SK-N-DZ (cell line): ENCODE results near the gene SUSD6. TPM values are rescaled to one million over a fixed set of nuclear protein-coding genes. Genes with fewer than 3 reads are reported as not detected.

ENCODE experiments used
- DNase-seq: peaks from one replicate; pipeline ENCODE4 v3.0.0-alpha.2; 2015; ENCODE audit warnings: low spot score
- polyA plus RNA-seq, 2 experiments: library from polyadenylated mRNA; depleted of rRNA; stranded (reverse); fragments of >200 nt; gene quantifications; 2 replicates each; pipeline ENCODE4 v1.2.3, GENCODE V29; 2014

Gene SUSD6, protein sequence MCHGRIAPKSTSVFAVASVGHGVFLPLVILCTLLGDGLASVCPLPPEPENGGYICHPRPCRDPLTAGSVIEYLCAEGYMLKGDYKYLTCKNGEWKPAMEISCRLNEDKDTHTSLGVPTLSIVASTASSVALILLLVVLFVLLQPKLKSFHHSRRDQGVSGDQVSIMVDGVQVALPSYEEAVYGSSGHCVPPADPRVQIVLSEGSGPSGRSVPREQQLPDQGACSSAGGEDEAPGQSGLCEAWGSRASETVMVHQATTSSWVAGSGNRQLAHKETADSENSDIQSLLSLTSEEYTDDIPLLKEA
- polyA plus RNA-seq (2014; cell fraction: cytosol; rRNA removed) = 1.9 and 2.3 TPM in 2 replicates
- 1.8 and 6.1 TPM in 2 replicates for polyA plus RNA-seq (2014; cell fraction: nucleus; rRNA removed)

DNA sequence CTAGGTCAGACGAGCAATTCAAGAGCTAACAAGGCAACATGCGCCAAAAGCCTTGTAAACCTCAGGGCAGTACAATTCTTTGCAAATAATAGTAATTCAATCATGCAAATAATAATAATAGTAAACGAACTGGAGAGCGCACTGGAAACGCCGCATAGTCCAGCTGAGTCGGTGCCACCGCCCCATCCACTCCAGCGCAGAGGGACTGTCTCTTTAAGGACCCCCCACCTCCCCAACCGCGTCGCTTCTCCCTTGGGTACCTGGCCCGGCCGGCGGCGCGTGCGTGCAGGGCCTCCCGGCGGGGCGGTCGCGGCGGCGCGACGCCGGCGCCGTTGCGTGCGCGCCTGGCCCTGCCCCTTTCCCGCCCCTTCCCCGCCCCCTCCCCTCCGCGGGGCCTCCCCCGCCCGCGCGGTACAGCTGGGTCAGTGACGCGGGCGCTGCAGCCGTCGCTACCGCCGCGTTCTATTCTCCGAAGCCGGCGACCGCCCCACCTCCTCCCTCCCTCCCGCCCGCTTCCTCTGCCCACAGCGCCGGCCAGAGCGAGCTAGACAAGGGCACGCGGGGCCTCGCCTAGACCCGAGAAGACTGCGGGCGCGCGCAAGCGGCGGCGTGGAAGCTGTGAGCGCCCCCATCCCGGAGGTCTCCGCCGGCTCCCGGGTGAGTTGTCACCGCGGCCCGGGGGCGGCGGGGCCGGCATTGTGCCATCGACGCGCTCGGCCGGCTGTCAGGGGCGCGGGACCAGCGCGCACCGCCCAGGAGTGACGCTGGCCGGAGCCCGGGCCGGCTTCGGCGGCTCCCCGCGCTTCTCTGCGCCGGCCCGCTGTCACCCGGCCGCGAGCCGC, at the start of gene SUSD6:
Gene SUSD6 (plus strand): TSS at position 425 of the 842 bp plus-strand sequence. CDS start 46,997 bp downstream, outside the sequence.
- DNase-seq = peak; percentile 85

DNA sequence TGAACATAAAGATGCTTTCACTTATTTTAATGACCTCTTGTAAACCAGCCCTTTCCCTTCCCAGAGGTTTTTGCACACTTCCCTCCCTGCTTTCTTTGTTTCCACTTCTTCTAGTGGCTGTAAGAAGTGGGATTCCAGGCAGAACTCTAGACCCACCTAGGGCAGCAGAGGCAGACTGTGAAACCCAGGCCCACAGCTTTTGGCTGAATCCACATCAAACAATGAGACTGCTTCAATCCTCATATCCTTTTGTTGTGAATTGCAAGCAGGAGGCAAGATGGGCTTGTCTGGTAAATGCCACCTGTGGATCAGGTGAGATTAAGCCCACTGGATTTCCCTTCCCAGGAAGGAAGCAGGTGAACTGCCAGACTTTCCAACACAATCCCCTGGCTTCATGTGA, 49.5 kb upstream of the SUSD6 start:
- DNase-seq = no peak

DNA sequence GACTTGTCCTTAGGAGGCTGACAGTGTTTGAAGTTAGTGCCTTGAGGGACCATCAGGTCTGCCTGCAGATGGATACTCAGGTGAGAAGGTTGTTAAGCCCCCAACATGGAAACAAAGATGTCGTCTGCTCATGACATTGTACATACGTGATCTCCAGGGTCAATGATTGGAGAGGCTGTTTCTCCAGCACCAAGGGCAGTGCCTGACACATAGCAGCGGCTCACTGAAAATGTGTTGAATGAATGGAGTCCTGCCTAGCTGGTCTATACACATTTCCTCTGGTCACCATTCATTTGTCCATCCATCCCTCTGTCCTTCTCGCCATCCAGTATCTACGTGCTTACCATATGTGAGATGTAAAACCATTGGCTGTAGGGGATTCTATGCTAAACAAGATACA, 43.8 kb upstream of the SUSD6 start:
- no peak for DNase-seq

DNA sequence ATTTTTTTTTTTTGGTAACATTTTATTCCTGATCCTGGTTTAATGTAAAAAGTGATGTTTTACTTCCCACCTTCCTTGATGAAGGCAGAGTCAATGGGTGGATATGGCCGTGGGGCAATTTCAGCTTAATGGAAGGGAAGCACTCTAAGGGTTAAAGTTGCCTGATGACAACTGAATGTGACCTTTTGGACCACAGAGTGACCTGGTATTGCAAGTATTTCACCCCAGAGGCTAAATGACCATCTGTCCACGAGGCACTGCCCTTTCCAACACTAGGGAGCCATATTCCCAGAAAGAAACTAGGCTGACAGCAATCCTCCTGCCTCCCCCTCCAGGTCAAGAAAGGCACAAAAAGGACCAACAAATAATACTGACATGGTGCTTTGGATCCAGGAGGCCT, 41.5 kb upstream of the SUSD6 start:
- no peak for DNase-seq

DNA sequence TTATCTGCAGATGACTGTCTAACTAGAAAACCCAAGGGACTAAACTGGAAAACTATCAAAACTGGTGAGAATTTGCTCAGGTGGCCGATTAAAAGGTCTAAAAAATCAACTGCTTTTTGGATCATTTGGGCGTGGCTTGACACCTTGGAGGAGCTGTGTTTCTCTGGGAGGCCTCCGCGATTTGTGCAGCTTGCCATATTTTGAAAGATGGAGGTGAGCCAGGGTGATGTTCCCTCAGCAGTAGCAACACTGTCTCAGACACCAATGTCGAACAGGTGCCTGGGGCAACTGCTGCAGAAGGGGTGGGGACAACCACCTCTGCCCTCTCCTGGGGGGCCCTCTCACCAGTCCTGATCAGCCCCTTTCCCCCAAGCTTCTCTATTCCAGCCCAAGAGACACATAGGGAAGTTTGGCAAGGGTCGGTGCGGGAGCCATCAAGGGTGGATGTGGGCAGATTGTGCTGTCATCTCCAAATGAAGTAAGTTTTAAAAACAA, 40.5 kb upstream of the SUSD6 start:
- DNase-seq = no peak

DNA sequence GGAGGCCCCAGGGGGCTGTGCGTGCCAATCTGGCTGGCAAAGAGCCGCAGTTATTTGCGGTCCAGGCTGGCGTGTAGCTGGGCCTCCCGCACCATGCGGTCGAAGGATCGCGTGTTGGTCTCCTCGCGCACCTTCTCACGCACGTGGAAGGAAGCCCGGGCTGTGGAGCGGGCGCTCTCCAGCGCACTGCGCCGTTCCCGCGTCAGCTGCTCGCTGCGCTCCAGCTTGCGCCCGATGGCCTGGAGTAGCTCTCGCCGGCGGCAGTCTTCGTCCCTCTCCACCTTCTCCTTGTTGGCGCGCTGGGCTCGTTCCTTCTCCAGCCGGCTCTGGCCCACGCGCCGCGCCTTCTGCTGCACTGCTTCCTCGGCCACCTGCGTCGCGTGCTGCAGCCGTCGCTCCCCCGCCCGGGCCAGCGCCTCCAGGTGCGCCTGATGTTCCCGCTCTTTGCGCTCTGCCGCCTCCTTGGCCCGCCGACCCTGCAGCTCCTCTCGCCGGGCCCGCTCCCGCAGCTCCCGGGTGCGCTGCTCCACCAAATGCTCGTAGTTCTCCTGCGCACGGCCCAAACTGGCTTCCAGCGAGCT, 39.9 kb upstream of the SUSD6 start:
- no peak for DNase-seq

DNA sequence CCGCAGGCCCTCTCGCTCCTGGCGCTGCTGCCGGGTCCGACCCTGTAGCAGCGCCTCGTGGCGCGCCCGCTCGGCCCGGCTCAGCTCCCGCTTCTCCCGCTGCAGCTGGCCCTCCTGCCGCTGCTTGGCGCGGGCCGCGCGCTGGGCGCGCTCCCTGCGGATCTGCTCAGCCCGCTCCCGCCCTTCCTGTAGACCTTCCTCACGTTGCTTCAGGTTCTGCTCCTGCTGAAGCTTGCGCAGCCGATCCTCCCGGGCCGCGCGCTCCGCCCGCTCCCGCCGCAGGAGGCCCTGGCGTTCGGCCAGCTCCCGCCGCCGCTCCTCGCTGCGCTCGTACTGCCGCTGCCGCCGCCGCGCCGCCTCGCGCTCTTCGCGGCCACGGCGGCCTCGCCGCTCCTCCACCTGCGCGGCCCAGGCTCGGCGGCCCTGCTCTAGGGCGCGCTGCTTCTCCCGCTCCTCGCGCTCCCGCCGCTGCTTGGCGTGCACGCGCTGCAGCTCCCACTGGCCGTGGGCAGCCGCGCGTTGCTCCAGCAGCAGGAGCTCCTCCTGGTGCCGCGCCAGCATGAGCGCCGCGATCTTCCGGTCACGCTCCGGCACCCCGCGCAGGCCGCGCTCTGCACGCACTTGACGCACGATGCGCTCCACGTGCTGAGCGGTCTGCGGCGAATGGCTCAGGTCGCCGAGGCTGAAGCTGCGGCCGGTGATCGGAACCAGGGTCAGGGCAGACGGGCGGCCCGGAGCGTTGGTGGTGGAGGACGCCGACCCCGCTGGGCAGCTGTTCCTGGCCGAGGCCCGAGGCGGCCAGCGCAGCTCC, 39.2 kb upstream of the SUSD6 start:
- no peak for DNase-seq

DNA sequence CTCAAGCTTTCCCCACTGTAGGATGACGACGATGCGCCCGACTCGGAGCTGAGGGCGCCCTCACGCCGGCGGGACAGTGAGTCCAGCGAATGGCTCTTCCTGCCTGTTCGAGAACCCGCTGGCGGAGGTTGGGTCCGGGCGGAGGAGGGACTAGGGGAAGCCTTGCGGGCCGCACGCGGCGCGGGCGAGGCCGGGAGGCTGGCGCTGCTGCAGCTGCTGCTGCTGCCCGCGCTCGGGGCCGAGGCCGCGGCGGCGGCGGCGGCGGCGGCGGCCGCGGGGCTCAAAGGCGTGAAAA, 38.6 kb upstream of the SUSD6 start:
- no peak for DNase-seq

DNA sequence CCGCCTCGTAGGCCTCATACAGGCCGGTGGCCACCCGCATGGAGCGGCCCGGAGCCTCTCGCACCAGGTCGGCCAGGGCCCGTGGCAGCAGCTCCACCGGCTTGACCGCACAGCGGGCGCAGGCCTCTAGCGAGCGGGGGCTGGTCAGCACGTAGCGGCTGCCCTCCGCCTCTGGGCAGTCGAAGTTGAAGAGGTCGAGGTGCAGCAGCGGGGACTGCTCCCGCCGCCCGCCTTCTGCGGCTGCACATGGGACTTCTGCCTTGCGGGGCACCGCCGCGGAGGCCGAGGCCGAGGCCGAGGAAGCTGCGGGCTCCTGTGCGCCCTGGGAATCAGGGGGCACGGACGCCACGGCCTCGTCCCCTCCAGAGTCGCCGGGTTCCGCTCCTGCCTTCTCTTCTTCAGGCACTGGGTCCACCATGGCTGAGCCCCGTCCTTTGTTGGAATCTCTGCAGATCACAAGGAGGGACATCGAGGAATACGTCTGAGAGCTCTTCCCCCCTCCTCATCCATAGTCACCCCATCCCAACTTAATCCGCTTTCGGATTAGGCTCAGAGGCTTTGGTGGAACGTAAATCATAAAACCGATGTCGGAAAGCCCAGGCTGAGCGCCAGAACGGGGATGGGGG, 38.1 kb upstream of the SUSD6 start:
- no peak for DNase-seq

DNA sequence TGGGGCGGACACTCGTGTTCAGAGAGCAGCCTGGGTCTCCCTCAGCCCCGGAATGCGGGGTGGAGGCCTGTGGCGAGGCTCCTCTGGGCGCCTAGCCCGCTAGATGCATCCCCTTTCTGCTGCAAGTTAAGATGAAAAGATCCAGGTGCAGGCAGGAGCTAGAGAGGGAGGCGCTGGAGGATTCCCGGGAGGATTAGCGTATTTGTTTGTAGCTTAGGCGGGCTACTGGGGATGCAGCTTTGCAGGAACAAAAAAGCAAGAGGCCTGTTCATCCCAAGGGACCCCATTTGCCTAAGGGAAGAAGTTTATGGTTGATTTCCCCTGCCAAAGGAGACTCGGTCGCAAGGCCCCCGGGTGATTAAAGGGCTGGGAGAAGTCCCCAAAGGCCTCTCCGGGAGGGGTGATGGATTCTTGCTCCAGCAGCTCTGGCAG, 37.5 kb upstream of the SUSD6 start:
- DNase-seq = peak; percentile 70

DNA sequence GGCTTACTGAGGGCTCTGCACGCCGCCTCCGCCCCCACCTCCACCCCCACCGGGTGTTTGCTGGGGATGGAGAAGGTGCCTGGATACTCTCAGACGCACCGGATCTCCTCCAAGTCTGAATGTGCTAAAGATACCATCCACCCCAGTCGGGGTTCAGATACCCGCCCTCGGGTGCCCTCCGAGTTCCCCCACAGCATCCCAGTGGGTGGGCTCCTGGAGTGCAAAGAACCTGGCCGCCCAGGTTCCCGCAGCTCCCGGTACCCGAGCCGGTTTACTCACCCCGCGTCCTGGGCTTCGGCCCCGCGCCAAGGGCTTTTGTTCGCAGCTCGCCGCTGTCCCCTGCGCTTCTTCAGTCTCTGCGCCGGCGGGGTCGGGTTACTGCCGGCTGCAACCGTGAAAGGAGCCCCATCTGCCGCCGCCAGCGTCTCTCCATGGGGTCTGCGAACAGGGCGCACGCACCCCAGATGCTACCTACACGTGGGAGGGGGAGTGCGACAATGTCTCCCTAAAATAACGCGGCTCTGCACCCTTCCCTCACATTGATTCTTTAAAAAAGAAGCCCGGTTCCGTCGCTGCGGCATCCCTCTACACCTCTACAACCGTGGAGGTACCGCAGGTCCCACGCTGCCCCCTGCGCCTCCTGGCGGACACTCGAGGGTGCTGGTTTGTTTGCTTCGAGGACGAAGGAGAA, 37.0 kb upstream of the SUSD6 start, which contains the start of gene CCDC177:
Gene CCDC177 (minus strand): TSS at position 609 of the 691 bp plus-strand sequence. CDS start 1,249 bp downstream, outside the sequence.
- peak; percentile 74 for DNase-seq

DNA sequence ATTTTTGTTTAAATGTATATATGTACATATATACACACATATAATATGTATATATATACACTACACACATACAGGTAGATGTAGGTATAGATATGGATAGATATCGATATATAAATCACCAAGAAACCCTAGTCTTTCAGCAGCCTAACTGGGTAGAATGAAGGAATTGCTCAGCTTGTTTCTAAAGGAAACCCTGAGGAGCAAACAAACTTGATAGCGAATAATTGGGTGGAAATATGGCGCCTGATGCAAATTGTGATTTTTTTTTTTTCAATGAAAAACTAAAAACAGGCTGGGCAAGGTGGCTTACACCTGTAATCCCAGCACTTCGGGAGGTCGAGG, 36.5 kb upstream of the SUSD6 start:
- no peak for DNase-seq

DNA sequence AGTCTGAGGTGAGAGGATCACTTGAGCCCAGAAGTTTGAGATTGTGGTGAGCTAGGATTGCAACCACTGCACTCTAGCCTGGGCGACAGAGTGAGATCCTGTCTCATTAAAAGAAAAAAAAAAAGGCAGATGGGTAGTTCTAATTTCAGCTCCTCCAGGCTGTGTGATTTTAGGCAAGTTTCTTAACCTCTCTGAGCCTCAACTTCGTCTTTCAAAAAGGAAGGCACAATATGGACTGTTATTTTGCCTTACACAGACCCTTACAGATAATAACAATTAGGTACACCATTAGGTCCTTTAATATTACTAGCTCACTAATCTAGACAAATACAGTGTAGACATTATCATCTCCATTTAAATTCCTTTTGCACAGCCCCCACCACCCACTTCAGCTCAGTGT, 31.9 kb upstream of the SUSD6 start:
- no peak for DNase-seq

DNA sequence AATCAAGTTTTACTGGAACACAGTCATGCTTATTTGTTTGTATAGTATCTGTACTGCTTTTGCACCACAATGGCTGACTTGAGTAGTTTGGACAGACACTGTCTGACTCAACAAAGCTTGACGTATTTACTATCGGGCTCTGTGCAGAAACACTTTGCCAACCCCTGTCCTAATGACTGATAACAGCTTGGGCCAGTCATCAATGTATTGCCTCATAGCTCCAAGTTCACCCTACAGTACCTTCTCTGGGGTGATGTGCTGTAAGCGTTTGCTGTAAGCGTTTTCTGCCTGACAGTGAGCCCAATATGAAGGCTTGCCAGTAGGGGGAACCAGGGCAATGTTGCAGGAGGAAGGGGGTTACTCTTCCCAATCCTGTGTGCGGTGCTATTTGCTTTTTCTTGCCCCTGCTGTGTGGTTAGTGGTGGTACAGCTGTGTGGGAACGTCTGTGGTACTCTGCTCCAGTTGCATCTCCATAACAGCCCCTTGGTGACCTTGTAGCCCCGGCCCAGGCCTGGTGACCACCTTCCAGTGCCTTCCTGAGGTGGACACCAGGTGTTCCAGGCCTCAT, 31.3 kb upstream of the SUSD6 start:
- DNase-seq = peak; percentile 57

DNA sequence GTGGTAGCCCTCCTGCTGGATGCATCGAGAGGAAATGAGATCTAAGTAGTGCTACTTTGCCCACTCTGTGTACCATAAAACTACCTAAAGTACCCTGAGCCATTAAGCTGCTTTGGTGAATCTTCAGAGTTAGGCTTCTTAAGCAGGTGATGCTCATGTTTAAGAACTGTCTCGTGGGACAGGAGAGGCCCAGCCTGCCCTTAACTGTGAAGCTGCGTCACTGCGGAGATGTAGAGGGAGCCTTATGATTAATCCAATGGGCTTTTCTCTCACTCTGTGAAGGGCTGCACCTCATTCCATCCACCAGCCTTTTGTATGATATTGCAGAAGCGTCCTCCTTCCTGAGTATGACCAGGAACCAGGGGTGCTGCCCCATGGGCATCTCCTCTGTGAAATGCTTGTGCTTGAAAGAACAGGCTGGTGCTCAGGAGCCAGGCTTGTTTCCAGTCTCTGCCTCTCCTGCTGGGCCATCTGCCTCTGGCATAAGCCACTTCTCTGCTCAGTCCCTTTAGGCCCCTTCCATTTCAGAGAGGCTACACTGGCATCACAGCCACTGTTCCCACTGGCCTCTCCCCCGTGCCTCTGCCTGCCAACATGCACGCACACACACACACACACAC, 30.0 kb upstream of the SUSD6 start:
- no peak for DNase-seq

DNA sequence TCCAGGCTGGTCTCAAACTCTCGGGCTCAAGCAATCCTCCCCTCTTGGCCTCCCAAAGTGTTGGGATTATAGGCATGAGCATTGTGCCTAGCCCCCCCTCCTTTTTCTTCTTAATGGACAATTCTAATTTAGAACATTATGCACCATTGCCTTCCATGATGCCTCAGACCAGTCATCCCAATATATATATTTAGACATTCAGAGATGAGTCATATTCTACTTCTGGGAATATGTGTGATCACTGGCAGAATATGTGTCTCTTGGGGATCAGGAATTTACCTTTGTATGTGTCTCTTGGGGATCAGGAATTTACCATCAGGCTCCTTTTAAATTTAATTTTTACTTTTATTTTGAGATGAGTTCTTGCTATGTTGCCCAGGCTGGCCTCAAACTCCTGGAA, 29.2 kb upstream of the SUSD6 start:
- no peak for DNase-seq

DNA sequence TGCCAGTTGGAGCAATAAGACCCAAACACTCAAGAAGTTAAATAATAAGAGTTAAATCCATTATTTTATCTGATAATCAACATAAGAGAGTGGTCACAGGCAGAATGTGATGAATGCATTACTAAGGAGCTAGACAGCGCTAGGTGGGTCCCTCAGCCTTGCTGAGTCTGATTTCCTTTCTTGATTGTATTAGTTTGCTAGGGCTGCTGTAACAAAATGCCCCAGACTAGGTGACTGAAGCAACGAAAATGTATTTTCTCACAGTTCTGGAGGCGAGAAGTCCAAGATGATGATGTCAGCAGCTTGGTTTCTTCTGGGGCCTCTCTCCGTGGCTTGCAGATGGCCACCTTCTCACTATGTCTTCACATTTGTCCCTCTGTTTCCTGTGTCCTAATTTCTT, 28.6 kb upstream of the SUSD6 start:
- no peak for DNase-seq

DNA sequence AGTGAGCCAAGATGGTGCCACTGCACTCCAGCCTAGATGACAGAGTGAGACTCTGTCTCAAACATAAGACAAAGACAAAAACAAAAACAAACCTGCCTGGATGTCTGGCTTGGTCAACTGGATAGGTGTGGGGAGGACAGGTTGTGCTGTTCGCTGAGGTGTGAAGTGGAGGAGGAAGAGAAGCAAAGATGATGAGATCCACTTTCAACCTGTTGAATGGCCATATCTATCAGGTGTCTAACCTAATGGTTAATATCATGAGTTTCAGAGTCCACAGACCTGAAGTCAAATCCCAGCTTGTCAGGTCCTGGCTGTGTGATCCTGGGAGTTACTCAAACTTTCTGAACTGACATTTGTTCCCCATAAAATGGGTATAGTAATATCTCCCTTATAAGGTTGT, 27.0 kb upstream of the SUSD6 start:
- DNase-seq = no peak

DNA sequence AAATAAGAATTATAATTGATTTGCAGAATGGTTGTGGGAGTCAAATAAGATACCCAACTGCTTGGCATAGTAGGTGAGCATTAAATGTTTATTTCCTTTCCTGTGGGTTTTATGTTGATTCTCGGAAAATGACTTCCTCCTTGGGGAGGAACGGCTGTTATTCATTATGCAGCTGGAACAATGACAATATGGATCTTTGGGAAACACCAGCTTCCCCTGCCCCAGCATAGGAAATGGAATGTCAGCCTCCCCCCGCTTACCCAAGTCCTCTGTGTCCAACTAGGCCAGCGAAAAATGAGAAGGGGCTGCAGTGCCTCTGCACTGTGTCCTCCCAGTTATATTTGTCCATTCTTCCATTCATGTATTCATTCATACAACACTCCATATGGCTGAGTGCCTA, 25.0 kb upstream of the SUSD6 start:
- DNase-seq = no peak

DNA sequence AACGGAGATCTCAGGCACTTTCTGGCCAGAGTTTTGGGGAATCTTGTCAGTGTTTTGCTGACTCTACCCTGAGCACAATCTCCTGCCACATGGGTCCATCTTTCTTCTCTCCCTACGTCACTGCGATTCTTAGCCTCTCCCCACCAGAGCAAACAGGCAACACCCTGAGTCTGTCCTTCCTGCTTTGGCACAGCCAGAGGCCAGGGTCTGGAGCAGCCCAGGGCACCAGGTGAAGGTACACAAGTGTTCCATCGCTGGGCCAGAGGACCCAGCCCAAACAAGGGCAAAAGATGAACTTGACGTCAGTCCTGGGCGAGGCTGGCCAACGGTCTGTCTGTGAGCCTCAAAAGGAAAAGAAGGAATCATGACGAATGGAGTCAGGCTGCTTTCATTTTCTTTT, 24.0 kb upstream of the SUSD6 start:
- no peak for DNase-seq
